Subcutaneous abdominal adipose tissue (tissue), 5 donors: ENCODE measurements around the gene TMEM150A.
"Not testable (repeated sequence)": the region's sequence is repeated elsewhere in the genome, so short reads cannot be mapped to it uniquely, and the experiment has no call there.

Experiments
- H3K27ac ChIP-seq: one replicate; pipeline ENCODE4 v1.7.0; 2013; ENCODE audit warnings: low read depth, mild to moderate bottlenecking, inconsistent platforms, low read length, moderate library complexity
- H3K27me3 ChIP-seq, 5 donors: one replicate each; pipeline ENCODE4 v1.7.0; 2013; ENCODE audit warnings: low read length in 5 of 5, inconsistent platforms in 1 of 5; ENCODE audit not compliant: control insufficient read depth in 5 of 5, insufficient read depth in 4 of 5
- H3K36me3 ChIP-seq, 5 donors: one replicate each; pipeline ENCODE4 v1.7.0; 2013; ENCODE audit warnings: low read length in 5 of 5; ENCODE audit not compliant: control insufficient read depth in 5 of 5, insufficient read depth in 5 of 5
- H3K4me1 ChIP-seq, 5 donors: one replicate each; pipeline ENCODE4 v1.7.0; 2013; ENCODE audit warnings: low read length in 5 of 5, mild to moderate bottlenecking in 3 of 5, moderate library complexity in 1 of 5; ENCODE audit not compliant: control insufficient read depth in 5 of 5, insufficient read depth in 5 of 5
- H3K4me3 ChIP-seq, 5 donors: one replicate each; pipeline ENCODE4 v1.7.0; 2013; ENCODE audit warnings: low read length in 5 of 5, low read depth in 1 of 5
- H3K9ac ChIP-seq, 5 donors: one replicate each; pipeline ENCODE4 v1.7.0; 2013; ENCODE audit warnings: low read length in 5 of 5, mild to moderate bottlenecking in 4 of 5, moderate library complexity in 3 of 5
- H3K9me3 ChIP-seq, 5 donors: one replicate each; pipeline ENCODE4 v1.7.0; 2013; ENCODE audit warnings: low read length in 5 of 5; ENCODE audit not compliant: control insufficient read depth in 5 of 5
- donor health status: healthy.
- donor health status: healthy.
- donor health status: healthy.
- donor health status: healthy.
- donor health status: healthy.

The TMEM150A gene

DNA sequence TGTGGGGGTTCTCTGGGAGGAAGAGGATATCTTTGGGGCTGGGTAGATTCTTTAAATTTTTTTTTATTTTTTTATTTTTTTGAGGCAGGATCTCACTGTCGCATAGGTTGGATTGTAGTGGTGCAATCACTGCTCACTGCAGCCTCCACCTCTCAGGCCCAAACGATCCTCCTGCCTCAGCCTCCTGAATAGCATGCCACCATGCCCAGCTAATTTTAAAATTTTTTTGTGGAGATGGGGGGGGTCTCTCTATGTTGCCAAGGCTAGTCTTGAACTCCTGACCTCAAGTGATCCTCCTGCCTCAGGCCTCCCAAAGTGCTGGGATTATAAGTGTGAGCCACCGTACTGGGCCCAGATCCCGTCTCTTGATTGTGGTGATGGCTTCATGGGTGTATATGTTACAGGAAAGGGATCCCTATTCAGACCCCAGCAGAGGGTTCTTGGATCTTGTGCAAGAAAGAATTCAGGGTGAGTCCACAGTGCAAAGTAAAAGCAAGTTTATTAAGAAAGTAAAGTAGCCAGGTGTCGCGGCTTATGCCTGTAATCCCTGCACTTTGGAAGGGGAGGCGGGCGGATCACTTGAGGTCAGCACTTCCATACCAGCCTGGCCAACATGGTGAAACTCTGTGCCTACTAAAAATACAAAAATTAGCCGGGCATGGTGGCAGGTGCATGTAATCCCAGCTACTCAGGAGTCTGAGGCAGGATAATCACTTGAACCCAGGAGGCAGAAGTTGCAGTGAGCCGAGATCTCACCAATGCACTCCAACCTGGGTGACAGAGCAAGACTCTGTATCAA lies 11.4 kb upstream of the TMEM150A start:
- no peaks in the 10 kb centered on the region for H3K9me3 ChIP-seq
- H3K27me3 ChIP-seq: no peaks in the 10 kb centered on the region
- H3K27ac ChIP-seq: no peak overlapping the region
- H3K4me1 ChIP-seq: peaks cover 6 to 44% (median 41%) of the 10 kb centered on the region in 5 donors
- H3K4me3 ChIP-seq: no peak overlapping the region
- peaks cover 0 to 8% (median 6%) of the 10 kb centered on the region in 5 donors for H3K36me3 ChIP-seq
- H3K9ac ChIP-seq: no peak overlapping the region

DNA sequence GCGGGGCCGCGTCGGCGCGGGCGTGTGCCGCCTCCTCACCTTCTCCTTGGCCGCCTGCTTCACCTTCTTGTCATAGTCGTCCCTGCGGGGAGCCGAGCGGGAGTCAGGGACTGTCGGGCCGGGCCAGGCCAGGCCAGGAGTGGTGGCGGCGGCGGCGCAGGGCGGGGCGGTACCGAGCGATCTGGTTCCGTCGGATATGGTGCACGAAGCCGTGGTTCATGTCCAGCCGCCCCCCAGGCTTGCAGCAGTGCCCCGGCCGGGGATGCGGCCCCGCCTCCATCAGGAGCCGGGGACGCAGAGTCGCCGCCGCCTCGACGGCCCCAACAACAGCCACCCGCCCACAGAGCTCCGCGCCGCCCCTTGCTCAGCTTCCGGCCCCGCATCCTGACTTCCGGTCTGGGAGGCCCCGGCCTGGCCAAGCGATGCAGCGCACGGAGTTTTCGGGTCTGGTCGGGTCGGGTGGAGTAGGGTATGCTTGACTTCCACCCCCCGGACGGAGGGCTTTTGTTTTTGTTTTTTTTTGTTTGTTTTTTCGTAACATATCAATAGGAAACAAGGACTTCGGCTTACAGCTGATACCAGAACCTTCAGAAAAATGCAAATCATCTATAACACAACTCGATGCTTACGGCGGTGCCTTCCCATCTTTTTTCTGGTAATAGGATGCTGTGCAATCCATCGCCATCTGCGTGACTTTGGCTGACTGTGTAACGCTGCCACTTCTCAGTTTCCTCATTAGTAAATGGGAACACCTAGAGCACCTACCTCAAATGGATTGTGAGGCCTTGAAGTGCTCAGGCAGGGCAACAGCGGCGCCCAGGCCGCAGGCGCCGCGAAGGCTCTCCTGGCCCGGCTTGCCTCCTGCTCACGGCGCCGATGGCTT lies 9.4 kb upstream of the TMEM150A start, which contains the start of gene C2orf68:
Gene C2orf68, minus strand, starts transcription at position 362 of the 883 bp plus-strand sequence. Its CDS starts 82 bp downstream, at position 280.
- H3K9ac ChIP-seq: peak within 1 kb of the TSS; percentile 77 to 94 (median 88)
- peaks cover 0 to 43% (median 32%) of the 10 kb centered on the region in 5 donors for H3K4me1 ChIP-seq
- peaks cover 0 to 23% (median 20%) of the 10 kb centered on the region in 5 donors for H3K36me3 ChIP-seq
- no peaks in the 10 kb centered on the region for H3K27me3 ChIP-seq
- peak within 1 kb of the TSS; percentile 67 for H3K27ac ChIP-seq
- peak within 1 kb of the TSS; percentile 82 to 92 (median 88) for H3K4me3 ChIP-seq
- no peaks in the 10 kb centered on the region for H3K9me3 ChIP-seq

DNA sequence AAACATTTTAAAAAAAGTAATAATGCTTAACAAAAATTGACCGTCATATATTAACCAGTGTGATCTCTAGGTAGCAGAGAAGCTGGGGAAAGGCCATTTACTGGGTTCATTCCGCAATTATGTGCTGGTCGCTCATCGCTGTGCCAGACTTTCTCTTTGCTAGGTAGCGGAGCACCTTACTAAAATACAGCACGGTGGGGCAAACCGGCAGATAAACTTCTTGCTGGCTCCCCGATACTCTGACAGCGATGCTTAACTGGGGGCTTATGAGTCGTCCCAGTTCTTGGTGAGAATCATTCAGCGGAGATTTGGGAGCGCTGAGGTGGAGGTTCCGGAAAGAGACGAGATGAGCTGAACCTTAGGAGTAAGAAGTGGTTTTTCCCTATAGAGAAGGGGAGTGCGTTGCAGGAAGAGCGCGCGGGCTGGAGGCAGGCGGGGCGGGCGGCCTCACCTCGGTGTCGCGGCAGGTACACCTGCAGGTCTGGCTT lies 8.8 kb upstream of the TMEM150A start:
- H3K36me3 ChIP-seq: peaks cover 0 to 25% (median 20%) of the 10 kb centered on the region in 5 donors
- peak overlapping the region; percentile 82 to 92 (median 88) for H3K4me3 ChIP-seq
- H3K27ac ChIP-seq: peak overlapping the region; percentile 67
- no peaks in the 10 kb centered on the region for H3K9me3 ChIP-seq
- peaks cover 0 to 40% (median 27%) of the 10 kb centered on the region in 5 donors for H3K4me1 ChIP-seq
- H3K27me3 ChIP-seq: no peaks in the 10 kb centered on the region
- H3K9ac ChIP-seq: peak overlapping the region; percentile 56 to 94 (median 88)

DNA sequence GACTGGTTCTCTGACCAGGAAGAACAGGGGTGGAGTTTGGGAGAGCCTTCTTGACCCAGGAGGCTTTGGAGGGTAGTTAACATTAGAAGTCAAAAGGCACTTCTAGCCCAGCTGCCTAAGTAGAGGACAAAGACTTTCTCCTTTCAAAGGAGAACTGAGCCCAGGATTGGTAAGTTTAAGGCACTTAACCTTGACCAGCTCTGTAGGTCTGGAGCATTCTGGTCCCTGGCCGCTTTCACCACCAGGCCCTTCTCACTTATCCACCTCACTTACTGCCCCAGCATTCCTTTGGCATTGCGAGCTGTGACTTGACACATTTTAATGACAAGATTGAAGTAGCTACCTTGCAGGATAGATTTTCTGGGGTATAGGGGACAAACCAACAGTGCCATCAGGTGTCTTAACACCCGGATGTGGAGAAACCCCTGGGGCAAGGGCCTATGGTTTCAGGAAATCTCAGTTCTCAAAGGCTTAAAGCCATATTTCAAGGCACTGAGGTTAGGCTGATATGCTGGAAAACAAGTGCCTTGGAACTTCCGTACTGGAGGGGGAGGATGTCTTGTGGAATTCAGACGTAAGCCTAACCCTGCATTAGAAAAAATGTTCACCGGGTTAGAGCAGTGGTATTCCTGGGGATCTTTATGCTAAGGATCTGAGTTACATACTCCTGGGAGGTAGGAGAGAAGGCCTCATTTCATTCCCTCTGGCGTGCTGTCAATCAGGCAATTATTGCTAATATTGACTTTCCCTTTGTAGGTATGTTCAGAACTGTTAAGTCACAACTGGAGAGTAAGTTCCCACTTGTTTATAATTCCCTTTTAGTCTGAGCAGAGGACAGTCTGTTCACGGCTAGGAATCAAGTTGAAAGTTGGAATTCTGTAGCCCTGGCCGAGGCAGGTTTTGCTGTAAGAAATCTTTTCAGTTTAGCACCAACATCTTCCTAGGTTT lies 5.0 kb upstream of the TMEM150A start:
- Histone ChIP-seq H3K4me1 (peaks cover 0 to 67% (median 57%) of the 10 kb centered on the region in 5 donors), H3K27me3 (no peaks in the 10 kb centered on the region), H3K36me3 (peaks cover 0 to 29% (median 20%) of the 10 kb centered on the region in 5 donors), H3K9me3 (no peaks in the 10 kb centered on the region), H3K27ac (peak overlapping the region; percentile 30), H3K4me3 (no peak overlapping the region), H3K9ac (peak overlapping the region in 2 of 5 donors; percentile 11 to 35)

- H3K27ac ChIP-seq: no peak overlapping the region
- peaks cover 3 to 69% (median 56%) of the 10 kb centered on the region in 5 donors for H3K4me1 ChIP-seq
- H3K27me3 ChIP-seq: no peaks in the 10 kb centered on the region
- peak overlapping the region in 1 of 5 donors; percentile 34 for H3K9ac ChIP-seq
- no peak overlapping the region for H3K4me3 ChIP-seq
- peaks cover 0 to 29% (median 20%) of the 10 kb centered on the region in 5 donors for H3K36me3 ChIP-seq
- H3K9me3 ChIP-seq: no peaks in the 10 kb centered on the region
These were observed 3.6 kb upstream of the TMEM150A start for GRCh38 chr2:85606116-85606455.

- H3K27me3 ChIP-seq: no peaks in the 10 kb centered on the region
- H3K4me3 ChIP-seq: no peak overlapping the region
- H3K9me3 ChIP-seq: no peaks in the 10 kb centered on the region
- H3K36me3 ChIP-seq: peaks cover 0 to 32% (median 23%) of the 10 kb centered on the region in 5 donors
- H3K4me1 ChIP-seq: peaks cover 3 to 66% (median 52%) of the 10 kb centered on the region in 5 donors
- no peak overlapping the region for H3K27ac ChIP-seq
- no peak overlapping the region for H3K9ac ChIP-seq
These were observed 3.1 kb upstream of the TMEM150A start for GRCh38 chr2:85605406-85606115.

DNA sequence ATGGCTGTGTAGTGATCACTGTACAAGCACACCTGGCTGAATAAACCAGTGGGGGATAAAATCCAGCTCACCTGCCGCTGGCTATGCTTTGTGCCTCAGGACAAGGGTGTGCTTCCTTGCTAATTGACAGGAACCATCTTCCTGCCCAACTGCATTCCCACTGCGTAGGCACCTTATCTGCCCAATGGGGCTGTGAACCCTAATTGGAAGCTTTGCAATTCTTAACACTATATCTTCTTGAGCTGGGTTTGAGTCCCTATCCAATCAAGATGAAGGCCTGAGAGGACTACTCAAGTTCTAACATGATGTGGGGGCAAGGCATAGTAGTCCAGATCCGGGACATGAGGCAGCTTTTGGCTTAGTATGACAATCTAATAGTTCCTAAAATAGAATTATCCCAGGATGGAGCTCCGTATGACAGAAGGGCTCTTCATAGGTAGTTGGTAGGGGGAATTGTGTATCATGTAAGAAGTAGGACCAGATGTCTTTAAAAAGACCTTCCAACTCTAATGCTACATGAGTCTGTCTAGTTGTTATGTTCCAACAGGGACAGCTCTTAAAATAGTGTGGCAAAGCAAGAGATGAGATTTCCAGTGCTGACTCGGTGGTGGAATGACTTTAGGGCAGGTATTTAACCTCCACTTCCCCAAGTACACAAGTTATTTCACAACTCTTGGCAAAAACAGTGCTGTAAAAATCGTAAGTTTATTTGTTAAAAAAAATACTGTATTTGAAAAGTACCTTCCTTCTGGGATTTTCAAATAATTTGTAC lies 2.3 kb upstream of the TMEM150A start:
- H3K9ac ChIP-seq: no peak overlapping the region
- no peak overlapping the region for H3K4me3 ChIP-seq
- H3K27me3 ChIP-seq: no peaks in the 10 kb centered on the region
- peaks cover 0 to 40% (median 29%) of the 10 kb centered on the region in 5 donors for H3K36me3 ChIP-seq
- H3K27ac ChIP-seq: no peak overlapping the region
- H3K4me1 ChIP-seq: peaks cover 3 to 61% (median 48%) of the 10 kb centered on the region in 5 donors
- no peaks in the 10 kb centered on the region for H3K9me3 ChIP-seq

- H3K4me3 ChIP-seq: peak overlapping the region in 2 of 5 donors; percentile 45 to 98
These were observed 1.6 kb upstream of the TMEM150A start for GRCh38 chr2:85604133-85604444.

More at GRCh38 chr2:85604133-85604444, 1.6 kb upstream of the TMEM150A start:
- not testable (repeated sequence) for H3K27me3 ChIP-seq, H3K9ac ChIP-seq, H3K9me3 ChIP-seq, H3K27ac ChIP-seq
- Histone ChIP-seq H3K4me1 (peaks cover 3 to 56% (median 48%) of the 10 kb centered on the region in 5 donors), H3K36me3 (peaks cover 0 to 43% (median 31%) of the 10 kb centered on the region in 5 donors)
